NCI-H2029 (cell line): ENCODE results near the gene GPC4.
A peak's percentile ranks its signal among the peaks of the same experiment; 100 is the strongest.

Source experiments
- DNase-seq: peaks from one replicate; lab custom pipeline; 2025; lab: John Stamatoyannopoulos, UW

Gene GPC4

DNA sequence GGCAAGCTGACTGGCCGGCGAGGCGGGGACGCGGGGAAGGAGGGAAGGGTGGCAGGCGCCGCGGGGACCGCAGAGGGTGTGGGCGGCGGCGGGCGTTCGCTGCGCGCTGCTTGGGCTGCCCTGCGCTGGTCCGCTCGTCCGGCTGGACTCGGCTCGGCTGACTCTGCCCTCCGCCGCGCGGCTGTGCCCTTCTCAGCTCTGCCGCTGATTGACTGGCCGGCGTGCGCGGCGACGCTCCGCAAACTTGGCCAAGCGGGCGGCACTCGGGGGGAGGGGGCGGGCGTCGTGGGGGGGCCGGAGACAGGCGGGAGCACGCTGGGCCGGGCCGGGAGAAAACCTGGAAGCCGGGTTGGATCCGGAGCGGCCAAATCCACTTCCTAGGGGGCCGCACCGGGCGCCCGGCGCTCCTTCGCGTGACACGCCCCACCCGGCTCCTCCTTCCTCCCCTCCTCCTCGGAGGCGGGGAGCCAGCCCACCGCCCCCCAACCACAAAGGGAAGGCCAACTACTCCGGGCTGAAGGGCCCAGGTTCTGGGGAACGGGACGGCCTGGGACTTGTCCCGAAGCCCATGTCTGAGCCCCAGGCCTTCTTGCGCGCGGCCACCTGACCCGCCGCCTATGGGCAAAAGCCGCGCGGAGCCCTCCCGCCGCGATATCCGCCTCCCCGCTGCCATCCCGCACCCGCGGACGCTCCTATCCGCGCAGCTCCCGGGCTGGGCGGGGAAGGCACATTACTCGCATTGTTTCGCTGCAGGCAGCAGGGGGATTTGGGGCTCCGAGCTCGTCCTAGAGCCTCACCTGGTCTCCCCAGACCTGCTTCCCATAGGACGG is at the start of gene GPC4:
Gene GPC4, minus strand, starts transcription at position 214 of the 830 bp plus-strand sequence. CDS start 524 bp downstream, outside the sequence.
- DNase-seq: peak; percentile 49

DNA sequence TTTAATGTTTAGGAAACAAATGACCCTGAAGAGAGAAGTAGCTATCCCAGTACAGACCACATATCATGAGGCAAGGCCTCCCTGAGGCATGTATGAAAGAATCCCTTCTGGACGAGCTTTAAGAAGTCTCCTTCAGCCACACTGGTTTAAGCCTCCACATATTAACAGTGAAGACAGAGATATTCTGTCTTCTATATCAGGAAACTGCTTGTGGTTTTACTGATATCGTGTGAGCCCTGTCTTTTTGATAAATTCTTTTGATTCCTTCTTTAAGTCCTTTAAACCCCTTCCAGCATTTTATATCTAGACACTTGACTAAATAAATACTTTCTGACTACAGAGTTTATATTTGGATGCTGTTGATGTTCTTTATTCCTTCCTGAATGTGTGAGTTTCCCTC is 45.9 kb upstream of the GPC4 start:
- DNase-seq: no peak

DNA sequence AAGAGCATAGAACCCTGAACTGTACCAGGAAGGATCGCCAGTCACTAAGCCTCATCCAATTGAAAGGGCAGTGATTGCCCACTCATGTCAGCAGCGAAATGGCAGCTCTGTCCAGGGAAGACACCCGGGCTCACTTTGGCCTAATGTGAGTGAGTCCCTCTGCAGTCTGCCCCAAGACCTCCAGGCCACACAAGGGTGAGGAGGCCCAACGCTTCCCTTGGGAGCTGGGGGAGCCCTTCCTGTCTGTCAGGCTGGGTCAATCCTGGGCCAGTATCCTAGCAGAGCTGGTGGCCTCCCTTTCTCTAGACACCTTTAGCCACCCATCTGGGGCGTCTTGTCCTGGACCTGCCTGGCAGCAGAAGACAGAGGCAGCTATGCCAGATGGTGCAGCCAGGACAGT is 39.6 kb upstream of the GPC4 start:
- DNase-seq: no peak

DNA sequence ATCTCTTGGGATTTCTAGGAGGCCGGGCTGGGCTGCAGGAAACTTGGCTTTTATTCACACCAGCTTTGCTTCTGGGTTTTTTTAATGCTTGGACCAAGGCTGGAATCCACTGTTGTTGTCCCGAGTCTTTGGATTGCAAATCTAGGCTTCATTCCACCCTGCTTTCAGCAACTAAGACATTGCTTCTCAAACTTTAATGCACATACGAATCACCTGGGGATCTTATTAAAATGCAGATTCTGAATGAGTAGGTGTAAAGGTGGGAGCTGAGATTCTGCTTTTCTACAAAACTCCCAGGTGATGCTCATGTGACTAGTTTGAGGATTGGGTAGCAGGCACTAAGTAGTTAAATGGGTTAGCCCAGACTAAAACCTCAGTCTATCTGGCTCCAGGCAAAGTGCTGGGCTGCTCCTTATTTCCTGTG is 39.2 kb upstream of the GPC4 start:
- no peak for DNase-seq

DNA sequence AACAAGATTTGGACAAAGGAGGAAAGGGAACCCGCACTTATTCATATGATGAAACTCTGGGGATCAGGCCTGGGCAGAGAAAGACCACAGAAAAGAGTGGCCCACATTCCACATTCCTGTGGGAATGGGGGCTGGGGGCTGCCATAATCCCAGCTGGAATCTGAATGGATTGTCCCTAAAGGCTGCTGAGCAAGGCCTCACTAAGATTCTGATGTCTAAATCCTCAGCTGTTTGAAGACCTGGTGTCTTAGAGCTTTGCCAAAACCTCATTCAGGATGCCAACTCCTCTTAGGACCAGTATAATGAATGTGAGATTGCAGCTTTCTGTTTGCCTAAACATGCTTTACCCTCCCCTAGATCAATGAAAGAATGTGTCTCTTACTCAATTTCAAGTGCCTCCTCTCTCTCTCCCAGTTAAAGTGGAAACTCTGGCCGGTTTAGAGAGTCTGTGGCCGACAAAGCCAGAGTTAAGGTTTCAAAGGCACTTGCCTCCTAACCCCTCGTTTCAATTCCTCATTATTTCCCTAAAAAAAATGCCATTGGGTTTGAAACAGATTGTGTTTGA is 33.3 kb upstream of the GPC4 start:
- DNase-seq: no peak

DNA sequence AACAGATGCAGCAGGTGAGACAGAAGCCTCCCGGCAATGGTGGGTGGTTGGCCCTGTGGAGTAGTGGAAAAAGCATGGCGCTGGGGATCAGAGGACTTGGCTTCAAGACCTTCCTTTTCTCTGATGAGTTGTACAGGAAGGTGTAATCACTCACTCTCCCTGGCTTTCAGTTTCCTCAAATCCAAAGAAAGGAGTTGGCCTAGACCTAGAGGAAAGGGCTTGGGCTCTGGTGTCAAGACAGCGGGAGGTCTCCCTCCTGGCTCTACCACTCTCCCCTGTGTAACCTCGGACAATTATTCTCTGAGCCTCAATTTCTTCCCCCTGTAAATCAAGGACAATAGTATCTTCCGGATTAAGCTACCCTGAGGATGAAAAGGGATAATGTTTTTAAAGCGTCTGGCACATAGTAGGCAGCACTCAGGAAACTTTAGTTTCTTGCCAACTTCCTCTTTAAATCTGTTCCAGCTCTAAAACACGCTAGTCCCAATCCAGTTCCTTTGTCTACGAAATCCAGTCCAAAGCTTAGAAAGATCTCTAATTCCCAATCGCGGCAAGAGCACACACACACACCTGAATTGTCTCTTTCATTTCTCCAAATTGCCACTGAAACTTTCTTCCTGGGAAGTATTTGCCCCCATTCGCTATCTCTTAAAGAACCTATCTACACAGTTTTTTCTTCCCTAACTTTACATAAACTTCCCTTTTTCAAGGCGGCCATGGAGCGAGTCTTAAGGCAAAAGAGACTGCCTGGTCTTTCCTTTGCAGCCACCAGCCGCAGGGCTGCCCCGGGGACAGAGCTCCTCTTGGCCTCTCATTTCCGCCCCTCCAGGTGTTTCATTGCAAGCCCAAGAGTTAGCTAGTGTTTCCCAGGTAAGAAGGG is 29.9 kb upstream of the GPC4 start:
- peak; percentile 25 for DNase-seq

DNA sequence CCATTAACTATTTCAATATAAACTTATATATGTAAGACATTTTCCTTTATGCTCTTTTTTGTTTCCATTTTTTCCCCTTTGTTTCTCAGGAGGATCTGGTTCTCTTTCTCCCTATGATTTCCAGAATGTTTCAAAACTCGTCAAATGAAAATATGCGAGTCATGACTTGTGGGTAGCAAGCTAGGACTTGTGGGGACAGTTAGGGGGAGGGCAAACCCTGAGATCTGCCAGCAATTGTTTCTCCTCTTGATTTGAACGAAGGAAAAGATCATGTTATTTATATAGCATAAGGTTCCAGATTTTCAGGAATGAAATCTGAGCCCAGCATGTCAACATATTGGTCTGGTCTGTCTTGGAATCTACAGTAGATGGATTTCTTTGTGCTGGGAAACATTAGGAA is 28.9 kb upstream of the GPC4 start:
- DNase-seq: no peak

DNA sequence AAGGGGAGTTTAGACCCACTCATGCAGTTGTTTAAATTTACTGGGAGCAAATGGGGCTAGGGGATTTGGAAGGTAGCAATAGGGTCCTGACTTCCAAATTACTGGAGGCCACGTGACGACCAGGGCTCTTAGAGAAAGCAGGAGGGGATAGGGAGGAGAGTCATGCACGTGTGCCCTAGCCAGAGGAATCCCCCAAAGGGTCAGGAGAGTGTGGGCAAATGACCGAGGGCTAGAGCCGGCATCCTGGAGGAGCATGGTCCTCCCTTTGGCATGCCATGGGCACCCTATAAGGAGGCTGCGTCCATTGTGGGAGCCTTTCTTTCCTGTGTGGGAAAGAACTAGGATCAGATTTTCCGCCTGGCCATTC is 25.5 kb upstream of the GPC4 start:
- DNase-seq: no peak

DNA sequence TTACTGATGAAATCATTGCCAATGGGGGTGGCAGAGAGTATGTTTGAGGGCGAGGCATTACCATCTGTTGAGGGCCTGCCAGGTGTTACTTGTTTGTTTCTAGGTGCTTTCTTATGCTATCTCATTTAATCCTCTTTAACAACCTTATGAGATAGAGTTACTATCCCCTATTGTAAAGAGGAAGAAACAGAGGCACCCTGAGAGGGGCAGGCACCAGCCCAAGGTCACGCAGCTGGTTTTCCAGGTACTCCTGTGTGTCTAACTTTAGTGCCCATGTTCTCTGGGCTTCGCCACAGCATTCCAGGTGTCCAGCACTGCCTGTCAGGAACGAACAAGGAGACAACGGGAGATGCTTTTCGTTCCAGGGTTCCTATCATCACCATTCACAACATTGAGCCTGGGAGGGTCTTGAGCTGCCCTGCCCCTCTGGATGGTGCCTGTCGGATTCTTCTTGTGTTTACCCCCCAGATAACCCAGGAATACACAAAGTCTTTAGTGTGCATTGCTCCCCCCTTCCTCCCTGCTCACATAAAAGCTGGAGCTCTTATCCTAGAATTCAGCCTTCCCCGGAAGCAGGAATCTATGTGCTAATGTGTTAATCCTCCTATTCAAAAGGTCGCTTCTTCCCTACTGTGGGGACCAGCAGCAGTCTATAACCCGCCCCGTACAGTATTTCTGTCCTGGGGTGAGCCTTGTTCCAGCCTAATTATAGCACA is 24.9 kb upstream of the GPC4 start:
- no peak for DNase-seq

DNA sequence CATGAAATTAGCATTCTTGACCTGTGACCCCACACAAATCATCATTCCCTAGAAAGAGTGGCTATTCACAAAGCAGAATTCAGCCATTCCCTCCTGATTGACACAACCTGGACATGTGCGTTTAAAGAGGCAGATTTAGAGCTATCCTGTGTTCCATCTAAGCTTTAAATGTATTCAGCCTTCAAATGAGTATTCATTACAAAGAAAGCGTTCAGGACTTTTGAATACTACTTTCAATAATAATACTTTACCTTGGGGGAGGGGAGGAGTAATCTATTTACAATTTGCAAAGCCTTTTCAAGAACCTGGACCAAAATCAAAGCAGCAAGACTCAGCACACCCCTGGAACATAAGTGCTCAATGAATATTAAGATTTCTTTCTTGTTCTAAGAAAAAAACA is 22.5 kb upstream of the GPC4 start:
- DNase-seq: no peak

DNA sequence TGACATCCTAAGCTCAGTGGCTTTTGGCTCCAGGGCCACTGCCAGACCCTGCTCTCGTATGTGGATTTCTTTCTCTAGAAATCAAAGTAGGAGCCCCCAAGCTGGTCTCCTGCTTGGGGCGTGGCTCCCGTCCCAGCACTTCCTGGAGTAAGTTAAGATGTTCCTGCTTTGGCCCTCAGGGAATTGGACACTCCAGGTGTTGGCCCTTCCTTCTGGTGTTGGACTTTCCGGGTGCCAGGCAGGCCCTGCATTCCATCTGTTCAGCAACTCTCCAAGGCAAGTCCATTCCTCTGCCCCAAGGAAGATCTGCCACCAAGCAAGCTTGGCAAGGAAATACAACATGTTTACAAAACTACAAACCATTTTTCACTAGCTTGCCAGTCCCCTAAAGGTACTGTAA is 22.1 kb upstream of the GPC4 start:
- no peak for DNase-seq

DNA sequence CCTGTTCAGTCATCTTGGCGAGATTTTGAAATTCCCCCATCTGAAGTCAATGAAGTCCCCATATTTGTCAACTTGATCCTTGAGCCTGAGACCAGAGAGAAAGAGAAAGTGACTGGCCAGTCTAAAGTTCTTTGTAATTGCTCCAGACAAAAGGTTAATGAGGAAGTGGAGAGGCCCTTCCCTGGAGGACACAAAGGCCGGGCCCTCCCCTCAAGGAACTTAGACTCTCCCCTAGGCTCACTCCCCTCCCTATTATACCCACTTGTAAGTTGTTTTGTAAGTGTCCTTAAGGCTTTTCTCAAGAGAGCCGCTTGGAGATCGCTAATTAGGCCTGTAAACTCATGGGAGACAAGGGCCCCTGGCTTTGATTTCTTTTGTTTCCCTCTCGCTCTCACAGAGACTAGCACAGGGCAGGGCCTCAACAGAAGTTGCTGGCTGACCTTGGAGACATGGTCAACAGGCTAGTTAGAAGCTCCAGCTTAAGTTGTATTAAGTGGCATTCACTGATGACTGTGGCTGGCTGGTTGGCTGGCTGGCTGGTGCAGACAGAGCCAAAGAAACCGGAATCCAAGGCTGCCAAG is 20.3 kb upstream of the GPC4 start:
- no peak for DNase-seq

DNA sequence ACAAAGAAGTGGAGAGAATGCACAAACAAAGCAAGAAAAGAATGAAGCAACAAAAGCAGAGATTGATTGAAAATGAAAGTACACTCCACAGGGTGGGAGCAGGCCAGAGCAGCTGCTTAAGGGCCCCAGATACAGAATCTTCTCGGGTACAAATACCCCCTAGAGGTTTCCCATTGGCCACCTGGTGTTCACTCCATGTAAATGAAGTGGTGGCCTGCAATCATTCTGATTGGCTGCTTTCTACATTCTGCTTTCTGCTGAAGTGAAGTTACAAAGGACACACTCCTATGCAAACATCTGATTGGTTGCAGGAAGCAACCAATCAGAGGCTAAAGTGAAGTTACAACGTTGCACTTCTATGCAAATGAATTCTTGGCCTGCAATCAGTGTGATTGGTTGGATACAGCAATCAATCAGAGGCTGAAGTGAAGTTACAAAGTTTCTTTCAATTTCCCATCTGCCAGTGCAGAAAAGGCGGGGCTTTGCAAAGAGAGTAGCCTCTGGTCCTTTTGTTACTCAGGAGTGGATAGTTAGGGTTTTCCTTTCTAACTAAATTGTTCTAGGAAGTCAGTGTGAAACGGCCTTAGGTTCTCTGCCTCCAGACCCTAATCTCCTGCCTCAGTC is 19.0 kb upstream of the GPC4 start:
- DNase-seq: no peak

DNA sequence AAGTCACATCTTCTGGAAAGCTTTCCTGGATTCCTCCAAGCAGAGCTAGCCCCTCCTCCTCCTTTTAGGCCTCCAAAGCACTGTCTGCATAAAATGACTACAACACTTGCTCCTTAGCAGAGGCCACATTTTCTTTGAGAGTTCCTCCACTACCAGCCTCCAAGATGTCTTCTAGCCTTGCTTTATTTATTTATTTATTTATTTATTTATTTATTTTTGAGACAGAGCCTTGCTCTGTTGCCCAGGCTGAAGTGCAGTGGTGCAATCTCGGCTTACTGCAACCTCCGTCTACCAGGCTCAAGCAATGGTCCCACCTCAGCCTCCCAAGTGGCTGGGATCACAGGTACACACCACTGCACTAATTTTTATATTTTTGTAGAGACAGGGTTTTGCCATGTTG is 4.6 kb upstream of the GPC4 start:
- DNase-seq: no peak

DNA sequence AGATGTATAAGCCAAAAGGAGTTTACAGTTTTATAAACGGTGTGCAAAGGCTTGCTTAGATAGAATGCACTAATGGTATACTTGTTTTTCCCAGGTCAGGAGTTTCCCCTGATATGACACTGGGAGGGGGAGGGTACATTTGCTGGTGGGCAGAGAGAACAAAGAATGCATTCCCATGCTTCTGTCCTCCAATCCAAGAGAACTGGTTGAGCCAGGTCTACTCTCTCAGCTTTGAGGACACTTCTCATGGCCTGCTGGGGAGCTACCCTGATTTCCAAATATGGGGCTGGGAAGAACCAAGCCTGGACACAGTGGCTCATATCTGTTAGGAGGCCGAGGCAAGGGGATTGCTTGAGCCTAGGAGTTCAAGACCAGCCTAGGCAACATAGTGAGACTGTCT is 3.3 kb upstream of the GPC4 start:
- no peak for DNase-seq

DNA sequence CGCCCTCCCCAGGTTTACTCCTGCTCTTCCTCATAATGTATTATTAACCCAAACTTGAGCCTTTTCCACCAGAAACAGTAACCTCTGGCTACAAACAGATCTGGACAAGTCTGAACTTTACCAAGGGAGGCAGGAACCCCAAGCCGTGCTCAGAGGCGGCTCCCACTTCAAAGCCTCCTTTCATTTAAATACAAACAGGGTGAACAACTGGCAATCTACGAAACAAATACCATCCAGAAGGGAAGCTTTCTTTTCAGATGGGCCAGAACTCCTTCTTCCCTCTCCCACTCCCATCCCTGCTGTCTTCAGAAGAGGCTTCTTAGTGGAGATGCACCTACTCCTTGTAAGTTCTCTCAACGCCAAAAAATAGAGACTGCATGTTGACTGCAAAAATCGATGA is 2.1 kb upstream of the GPC4 start:
- DNase-seq: no peak

DNA sequence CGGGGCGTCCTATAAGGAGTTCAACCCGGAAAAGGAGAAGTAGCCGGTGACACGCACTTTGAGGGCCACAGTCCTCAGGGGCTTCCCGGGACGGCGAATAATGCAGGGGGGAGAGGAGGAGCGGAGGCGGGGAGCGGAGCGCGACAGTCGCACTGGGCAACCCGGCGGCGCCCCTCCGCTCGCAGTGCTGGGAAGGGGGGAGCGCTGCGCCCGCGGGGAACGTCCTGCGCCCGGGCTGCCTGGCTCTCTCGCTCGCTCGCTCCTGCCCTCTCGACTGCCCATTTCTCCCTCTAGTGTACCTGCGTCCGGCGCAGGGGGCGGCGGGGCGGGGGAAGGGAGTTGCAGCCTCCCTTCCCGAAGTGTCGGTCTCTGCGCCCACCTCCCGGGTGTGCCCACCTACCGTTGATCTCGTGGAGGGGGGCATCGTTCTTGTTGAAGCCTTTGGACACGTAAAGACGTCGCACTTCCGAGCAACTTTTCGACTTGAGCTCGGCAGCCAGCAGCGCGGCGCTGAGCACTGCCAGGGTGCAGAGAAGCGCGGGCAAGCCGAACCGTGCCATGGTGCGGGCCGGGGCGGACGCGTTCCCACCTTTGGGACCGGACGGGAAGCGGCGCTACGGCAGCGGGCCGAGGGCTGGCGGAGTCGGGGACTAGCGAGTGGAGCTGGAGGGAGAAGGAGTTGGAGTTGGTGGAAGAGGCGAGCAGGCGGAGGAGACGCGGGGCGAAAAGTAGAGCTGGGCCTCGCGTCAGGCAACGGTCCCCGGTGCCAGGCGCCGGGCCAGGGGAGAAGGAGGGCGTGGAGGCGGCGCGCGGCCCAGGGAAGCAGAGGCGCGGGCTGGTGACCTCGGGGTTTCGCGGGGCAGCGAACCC is 648 bp downstream of the GPC4 start:
- DNase-seq: no peak

DNA sequence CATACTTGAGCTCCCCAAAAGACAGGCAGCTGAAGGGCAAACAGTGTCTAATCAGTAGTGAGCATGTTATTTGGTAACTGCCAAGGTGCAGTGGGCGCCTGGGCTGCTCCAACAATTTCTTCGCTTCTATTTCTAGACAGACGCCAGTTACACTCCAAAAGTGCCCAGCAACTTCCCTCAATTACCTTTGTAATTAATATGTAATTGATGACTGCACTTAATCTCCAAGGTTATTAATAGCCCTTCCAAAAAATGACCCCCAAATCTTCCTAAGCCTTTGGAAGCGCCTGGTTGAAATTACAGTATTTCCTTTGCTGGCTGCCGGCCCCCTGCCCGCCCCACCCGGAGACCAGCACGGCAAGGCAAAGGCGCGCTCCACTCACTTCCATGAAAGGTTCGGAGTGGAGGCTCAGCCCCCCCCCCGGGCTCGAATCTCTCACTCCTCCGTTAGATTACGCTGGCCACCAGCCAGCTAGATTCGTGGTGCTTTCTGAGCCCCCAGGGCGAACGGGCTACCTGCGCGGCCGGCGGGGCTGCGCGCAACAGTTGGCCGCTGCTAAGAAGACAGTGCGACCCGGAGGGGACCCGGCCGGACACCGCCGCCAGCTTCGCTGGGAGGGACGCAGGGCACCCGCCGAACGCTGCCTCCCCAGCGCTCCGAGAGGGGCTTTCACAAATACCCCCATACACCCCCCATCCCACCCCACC is 1.9 kb downstream of the GPC4 start:
- DNase-seq: no peak

DNA sequence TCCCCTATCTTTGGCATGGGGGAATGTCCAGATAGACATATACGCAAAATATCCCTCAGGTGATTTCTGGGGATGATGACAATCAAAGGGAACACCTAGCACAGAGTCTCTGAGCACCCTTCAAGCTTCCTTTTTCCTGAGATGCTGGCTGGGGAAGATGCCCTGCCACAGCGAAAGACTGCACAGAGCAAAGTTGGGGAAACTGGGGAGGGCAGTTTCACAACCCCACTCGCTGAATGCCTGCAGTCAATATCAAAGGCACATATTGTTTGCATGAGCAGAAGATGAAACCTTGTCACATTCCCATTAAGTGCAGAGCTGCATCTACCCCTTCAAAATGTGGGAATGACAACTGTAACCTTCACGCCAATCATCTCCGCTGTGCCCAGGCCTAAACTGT is 2.6 kb downstream of the GPC4 start:
- no peak for DNase-seq

DNA sequence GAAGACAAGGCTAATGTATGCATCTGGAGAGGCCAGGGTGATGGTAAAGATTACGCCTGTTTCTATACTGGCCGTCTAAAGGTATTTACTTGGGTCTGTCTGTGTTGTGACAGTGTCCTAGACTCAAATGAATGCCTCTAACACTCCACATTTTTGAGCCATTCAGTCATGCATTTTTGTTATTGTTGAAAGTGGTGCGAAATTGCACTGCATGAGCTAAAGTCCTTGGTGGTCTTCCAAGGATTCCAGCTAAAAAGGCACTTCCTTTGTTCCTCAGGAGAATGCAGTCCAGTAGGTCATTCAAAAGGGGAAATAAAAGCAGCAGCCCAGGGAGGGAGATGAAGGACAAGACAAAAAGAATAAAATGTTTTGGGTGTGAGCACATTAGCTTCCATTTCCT is 3.0 kb downstream of the GPC4 start:
- DNase-seq: no peak
